ENCODE data around the gene KIAA0319L.
A peak's percentile ranks its signal among the peaks of the same experiment; 100 is the strongest.

KIAA0319L gene

GRCh38 chr1:35535243-35535642 is 22.0 kb downstream of the KIAA0319L start:
- DNase-seq, result no peak

- no peak for DNase-seq
Observed at GRCh38 chr1:35533586-35533985, 23.6 kb downstream of the KIAA0319L start.

GRCh38 chr1:35532497-35533223 is 24.5 kb downstream of the KIAA0319L start:
- no peak for DNase-seq

GRCh38 chr1:35531368-35531767 is 25.8 kb downstream of the KIAA0319L start:
- peak in 2 of 3 donors; percentile 22 to 31 for DNase-seq

- no peak for DNase-seq
Observed at GRCh38 chr1:35530946-35531345, 26.3 kb downstream of the KIAA0319L start.

- DNase-seq, result no peak
Observed at GRCh38 chr1:35530168-35530567, 27.0 kb downstream of the KIAA0319L start.

GRCh38 chr1:35524106-35524505 is 33.1 kb downstream of the KIAA0319L start:
- no peak for DNase-seq

GRCh38 chr1:35519432-35519831 is 37.8 kb downstream of the KIAA0319L start:
- no peak for DNase-seq

GRCh38 chr1:35518183-35518582 is 39.0 kb downstream of the KIAA0319L start:
- no peak for DNase-seq

- no peak for DNase-seq
Observed at GRCh38 chr1:35511305-35511704, 45.9 kb downstream of the KIAA0319L start.

GRCh38 chr1:35509558-35509957 is 47.6 kb downstream of the KIAA0319L start:
- DNase-seq, result no peak

GRCh38 chr1:35507947-35508346 is 49.3 kb downstream of the KIAA0319L start:
- no peak for DNase-seq

- no peak for DNase-seq
Observed at GRCh38 chr1:35506960-35507912, 50.0 kb downstream of the KIAA0319L start.

- DNase-seq, result no peak
Observed at GRCh38 chr1:35505911-35506798, 51.0 kb downstream of the KIAA0319L start.

- no peak for DNase-seq
Observed at GRCh38 chr1:35502242-35502641, 55.0 kb downstream of the KIAA0319L start.

- no peak for DNase-seq
Observed at GRCh38 chr1:35500439-35500838, 56.8 kb downstream of the KIAA0319L start.

- no peak for DNase-seq
Observed at GRCh38 chr1:35499652-35500176, 57.5 kb downstream of the KIAA0319L start.

- DNase-seq, result no peak
Observed at GRCh38 chr1:35499231-35499630, 58.0 kb downstream of the KIAA0319L start.

- no peak for DNase-seq
Observed at GRCh38 chr1:35497571-35497970, 59.6 kb downstream of the KIAA0319L start.

GRCh38 chr1:35490250-35490649 is 67.0 kb downstream of the KIAA0319L start:
- no peak for DNase-seq

GRCh38 chr1:35488336-35488735 is 68.9 kb downstream of the KIAA0319L start:
- peak; percentile 39 to 74 (median 48) for DNase-seq

- DNase-seq, result no peak
Observed at GRCh38 chr1:35486858-35487408, 70.3 kb downstream of the KIAA0319L start.
